GM19438 (cell line): ENCODE results near the gene HDGFL3.
A peak's percentile ranks its signal among the peaks of the same experiment; 100 is the strongest.

Experiments used
- ATAC-seq: cut with Tn5 transposase; IDR thresholded peaks from one replicate; pipeline ENCODE4 v1.9.1; 2021; ENCODE audit warnings: low read depth; ENCODE audit not compliant: unreplicated experiment

The HDGFL3 gene

DNA sequence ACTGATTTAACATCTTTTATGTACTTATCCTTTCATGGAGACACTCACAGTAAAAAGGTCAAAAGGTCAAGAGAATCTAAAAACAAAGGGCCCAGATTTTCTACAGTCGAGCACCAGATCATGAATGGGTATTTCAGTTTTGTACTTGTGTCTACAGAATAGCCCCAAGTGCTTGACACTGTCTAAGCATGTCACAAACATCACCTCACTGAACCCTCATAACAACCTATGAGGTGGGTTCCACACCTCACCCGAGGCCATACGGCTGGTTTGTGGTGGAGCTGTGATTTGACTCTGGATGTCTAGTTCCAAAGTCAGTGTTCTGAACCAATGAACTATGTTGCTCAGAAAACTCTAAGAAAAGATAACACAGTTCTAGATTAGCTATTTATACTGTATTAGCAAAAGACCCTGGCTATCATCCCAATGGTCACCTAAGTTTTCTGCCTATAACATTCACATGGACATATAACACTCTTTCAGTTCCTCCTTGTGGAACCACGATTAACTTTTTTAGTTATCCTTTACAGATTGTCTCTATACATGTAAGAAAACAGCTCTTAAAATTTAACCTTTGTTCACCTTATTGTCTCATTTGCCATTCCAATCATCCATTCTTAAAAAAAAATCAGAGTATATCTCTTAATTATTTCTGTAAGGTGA lies 74.6 kb downstream of the HDGFL3 start:
- ATAC-seq = peak; percentile 60

GRCh38 chr15:83129791-83130190 lies 77.8 kb downstream of the HDGFL3 start:
- no peak for ATAC-seq

DNA sequence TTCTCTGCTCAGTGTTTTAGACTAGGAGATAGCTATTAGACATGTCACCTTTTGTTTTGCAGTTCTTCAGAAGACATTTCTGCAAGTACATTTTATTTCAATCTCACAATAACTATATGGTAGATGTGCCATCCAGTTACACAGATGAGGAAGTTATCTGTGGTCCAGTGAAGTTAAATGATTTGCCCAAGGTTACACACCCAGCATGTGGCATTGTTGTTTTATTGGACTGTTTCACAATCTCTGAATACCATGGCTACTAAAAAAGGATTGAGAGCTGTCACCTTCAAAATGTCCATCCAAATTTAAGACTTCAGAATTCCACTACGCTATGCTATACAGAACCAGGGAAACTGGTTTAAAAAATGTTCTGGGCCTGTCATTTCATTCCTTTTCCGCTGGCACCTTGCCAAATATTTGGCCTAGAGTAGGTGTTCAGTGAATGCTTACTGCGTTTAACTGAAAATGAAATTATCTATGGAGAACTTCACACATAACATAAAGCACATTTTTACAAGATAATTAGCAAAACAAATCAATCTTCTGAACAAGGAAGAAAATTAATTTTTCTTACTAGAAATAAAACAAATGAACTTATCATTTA lies 80.0 kb downstream of the HDGFL3 start:
- ATAC-seq = no peak

- no peak for ATAC-seq
These were observed 84.1 kb downstream of the HDGFL3 start for GRCh38 chr15:83123529-83123928.

DNA sequence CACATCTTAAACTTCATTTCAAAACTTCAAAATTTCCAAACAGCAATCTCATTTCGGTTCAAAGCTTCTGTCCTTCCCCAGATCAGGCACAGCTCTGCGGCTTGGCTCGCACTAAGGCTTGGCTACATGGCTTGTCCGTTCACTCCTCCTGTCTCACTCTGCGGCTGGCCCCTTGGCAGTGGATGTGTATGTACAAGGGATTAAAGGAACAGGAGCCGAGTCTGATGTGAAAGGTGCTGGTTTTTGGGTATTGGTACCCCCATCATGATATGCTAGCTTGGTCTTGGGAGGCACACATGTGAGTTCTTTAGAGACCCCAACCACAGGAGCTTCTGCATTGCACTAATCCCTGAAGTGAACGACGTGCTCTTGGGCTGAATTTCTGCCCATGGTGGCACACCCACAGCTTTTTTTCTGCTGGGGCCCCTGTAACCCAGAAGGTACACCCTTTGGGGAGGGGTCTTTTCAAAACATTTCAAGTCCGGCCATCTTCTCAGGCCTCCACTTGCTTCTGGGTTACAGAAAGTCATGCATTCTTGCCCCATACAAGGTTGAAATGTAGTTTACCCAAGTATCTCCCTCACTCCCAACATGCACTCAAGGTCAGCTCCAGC lies 87.5 kb downstream of the HDGFL3 start:
- no peak for ATAC-seq

- no peak for ATAC-seq
These were observed 88.7 kb downstream of the HDGFL3 start for GRCh38 chr15:83118968-83119367.

GRCh38 chr15:83118291-83118827 lies 89.3 kb downstream of the HDGFL3 start:
- no peak for ATAC-seq

- ATAC-seq = peak; percentile 52
These were observed 91.6 kb downstream of the HDGFL3 start for GRCh38 chr15:83115831-83116565.

DNA sequence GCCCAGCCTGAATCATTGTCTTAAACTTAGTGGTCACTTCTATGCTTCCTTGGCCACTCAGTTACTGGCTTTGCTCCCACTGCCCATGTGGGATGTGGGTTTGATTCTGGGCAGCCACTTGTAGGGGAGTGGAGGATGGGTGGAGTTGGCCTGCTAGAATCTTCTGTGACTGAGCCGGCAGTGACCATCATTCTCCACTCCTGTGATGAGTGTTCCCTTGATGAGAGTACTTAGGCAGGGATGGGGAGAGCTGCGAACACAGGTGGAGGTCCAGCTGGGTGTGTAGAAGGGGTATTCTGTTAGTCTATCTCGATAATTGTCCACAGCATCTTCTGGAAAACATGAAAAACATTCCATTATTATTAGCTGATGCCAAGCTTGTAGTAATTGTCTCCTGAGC lies 92.2 kb downstream of the HDGFL3 start:
- ATAC-seq = no peak

DNA sequence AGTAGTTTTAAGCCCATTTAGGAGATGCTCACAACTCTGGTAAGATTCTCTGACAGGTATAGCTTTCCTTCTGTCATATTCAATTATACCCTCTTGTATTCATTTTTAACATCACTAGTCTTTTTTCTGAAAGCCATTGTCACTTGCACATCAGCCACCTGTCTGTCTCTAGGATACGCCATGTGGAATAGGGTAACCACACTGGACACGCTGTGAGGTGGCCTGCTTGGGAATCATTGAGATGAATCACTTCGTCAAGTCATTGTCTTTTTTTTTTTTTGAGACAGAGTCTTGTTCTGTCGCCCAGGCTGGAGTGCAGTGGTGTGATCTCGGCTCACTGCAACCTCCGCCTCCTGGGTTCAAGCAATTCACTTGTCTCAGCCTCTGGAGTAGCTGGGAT lies 92.8 kb downstream of the HDGFL3 start:
- no peak for ATAC-seq

DNA sequence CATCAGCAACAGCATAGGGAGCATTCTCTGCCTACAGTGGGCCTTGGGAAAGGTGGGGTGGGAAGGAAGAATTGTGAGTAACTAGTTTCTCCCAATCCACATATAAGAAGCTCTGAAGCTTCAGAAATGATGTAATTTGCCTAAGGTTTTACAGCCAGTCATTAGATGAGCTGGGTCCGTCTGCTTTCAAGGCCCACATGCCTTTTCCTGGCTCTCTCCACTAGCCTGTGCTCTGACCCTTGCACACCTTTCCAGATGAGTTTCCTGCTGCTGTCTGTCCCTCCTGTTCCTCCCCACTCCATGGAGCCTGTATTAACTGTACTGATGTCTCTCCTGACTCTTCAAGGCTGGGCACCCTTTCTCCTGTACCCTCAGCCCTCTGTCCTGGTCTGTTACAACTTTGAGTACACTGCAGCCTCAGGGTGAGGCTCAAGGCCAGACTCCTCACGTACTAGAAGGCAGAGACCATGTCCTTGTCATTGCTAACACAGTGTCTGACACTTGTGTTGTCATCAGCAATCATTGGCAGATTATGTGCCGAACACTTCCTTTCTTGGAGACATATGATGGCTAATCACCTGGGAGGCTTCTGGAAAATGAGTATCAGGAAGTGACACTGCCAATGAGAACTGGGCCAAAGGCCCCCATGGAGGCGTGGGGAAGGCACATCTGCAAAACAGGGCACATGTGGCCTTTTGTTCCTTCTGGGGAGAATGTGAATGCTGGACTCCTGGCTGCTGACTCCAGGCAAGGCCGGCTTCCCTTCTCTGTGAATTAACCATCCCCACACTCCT lies 93.5 kb downstream of the HDGFL3 start:
- ATAC-seq = no peak

GRCh38 chr15:83112956-83113299 lies 94.7 kb downstream of the HDGFL3 start:
- no peak for ATAC-seq

DNA sequence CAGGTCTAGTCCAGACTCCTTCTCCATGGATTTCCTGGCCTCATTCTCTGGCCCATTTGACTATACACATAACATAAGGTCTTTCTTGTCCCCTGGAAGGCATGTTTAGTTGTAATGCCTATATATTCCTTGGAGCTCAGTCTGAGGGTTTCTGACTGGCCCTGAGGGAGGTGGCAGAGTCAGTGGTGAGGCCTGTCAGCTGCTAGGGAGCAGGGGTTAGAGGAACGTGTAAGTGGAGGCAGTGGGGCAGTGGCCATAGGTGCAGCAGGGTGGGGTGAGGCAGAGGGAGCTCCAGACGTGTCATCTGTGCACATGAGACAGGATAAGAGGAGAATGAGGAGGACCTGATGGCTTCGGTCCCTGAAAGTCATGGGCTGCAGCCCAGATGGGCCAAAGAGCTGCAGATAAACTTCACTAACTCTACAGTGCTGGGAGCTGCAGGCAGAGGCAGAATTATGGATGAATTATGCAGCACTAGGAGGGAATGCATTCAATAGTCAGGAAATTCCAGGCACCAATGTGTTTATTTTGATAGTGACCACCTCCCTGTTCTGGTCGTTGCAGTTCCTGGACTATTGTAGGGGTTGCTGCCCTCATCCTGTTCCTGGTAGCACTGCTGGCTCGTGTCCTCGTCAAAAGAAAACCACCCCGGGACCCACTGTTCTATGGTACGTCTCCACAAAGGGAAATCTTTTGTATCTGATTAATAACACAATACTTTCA lies 95.2 kb downstream of the HDGFL3 start:
- ATAC-seq = no peak

DNA sequence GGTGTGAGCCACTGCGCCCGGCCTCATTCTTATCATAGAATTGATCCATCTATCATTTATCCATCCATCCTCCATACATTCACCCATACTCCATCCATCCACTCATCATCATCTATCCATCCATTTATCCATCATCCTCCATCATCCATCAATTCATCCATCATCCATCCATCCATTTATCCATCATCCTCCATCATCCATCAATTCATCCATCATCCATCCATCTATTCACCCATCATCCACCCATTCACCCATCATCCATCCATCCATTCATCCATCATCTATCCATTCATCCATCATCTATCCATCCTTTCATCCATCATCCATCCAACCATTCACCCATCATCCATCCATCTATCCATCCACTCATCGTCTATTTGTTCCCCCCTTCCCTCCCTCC lies 96.5 kb downstream of the HDGFL3 start:
- ATAC-seq = no peak

DNA sequence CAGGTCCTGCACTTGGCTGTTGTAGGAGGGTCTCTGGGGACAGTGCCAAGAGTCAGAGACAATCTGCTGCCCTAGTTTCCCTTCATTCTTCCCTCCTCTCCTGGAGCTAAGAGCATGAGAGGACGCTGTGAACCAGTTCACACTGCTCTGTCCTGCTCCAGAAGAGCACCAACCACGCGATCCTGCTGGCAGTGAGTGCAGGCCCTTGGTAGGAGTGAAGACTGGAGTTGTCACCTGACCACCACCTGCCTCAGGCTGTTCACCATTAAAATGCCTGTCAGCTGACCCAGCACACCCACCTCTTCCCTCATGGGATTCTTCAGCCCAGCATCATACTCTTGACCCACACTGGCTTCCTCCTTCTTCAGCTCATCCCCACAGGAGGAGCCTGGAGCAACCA lies 97.2 kb downstream of the HDGFL3 start:
- ATAC-seq = no peak

- ATAC-seq = no peak
These were observed 98.1 kb downstream of the HDGFL3 start for GRCh38 chr15:83109532-83109931.

DNA sequence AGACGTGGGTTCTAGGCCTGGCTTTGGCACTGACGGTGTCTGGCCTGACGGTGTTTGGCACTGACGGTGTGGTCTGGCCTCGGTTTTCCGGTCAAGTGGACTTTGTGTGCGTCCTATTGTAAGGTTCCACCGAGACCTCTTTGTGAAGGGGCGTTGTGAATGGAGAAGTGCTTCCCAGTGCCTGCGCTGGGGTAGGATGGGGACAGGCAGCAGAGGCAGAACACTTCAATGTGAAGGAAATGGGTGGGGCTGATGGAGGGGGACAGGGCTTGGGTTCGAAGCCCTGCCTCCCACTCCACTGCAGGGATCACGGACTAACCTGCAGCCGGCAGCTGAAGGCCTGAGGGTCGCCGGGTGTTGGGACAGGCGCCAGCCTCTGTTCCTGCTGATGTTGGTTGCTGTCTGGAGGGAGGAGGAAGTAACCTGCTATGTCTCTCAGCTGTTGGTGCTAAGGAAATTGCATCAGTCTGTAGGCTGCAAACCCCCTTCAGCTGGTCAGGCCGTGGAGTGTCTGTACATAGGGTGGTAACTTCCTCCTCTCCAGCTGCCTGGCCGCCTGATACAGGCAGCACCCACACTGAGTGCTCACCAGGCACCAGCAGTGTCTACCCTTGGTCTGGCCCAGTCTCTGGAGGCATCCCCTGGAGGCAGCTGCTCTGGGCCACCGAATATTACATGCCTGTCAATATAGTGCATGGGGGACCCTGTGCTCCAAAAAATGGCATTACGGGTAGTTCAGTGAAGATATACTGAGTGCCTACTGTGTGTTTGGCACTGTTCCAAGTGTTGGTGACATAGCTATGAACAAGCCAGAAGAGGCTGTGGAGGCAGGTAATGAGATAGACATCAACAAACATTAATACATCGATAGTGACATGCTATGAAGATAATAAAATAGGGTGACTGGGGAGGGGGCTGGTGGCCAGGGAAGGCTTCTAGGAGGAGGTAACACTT lies 99.1 kb downstream of the HDGFL3 start:
- ATAC-seq = peak; percentile 66

GRCh38 chr15:83107841-83108181 lies 99.8 kb downstream of the HDGFL3 start:
- no peak for ATAC-seq
